T-helper 2 cell treated with Interferon-gamma antibody and Interleukin-4, amounts not matched to agents 100 ng/mL and 5 ng/mL, for 36 hours (primary cell): ENCODE data around the gene HOXC11. TPM values are rescaled to one million over a fixed set of nuclear protein-coding genes. Genes with fewer than 3 reads are reported as not detected.

ENCODE experiments used
- intact Hi-C: fragments of 100-400 bp; cut with micrococcal nuclease; formaldehyde crosslinking; loops from one replicate; pipeline ENCODE4 v1.15.1; 2023
- total RNA-seq: library from RNA; stranded (reverse); gene quantifications from 2 replicates; pipeline ENCODE4 v1.2.3, GENCODE V29; 2022

The HOXC11 gene
- total RNA-seq, 1 donor from 2014 or later, result not detected

GRCh38 chr12:53941750-53942149, 31.2 kb upstream of the HOXC11 start:
- intact Hi-C loops, result no loop called here

- intact Hi-C loops, result no loop called here
These were observed 30.4 kb upstream of the HOXC11 start for GRCh38 chr12:53942467-53942997.

GRCh38 chr12:53944209-53944608, 28.7 kb upstream of the HOXC11 start:
- intact Hi-C loops, result no loop called here

- intact Hi-C loops, result no loop called here
These were observed 27.7 kb upstream of the HOXC11 start for GRCh38 chr12:53944907-53945847.

GRCh38 chr12:53947743-53948142, 25.2 kb upstream of the HOXC11 start:
- intact Hi-C loops, result no loop called here

- intact Hi-C loops, result no loop called here
These were observed 24.0 kb upstream of the HOXC11 start for GRCh38 chr12:53948650-53949593.

- intact Hi-C loops, result loop anchor here (5.0 kb wide), 1 partner anchor 47 kb away; no protein-coding TSS in a partner anchor
These were observed 23.1 kb upstream of the HOXC11 start for GRCh38 chr12:53949631-53950436.

- intact Hi-C loops, result loop anchor here (5.0 kb wide), 1 partner anchor 47 kb away; no protein-coding TSS in a partner anchor
These were observed 22.5 kb upstream of the HOXC11 start for GRCh38 chr12:53950437-53950773.

GRCh38 chr12:53950789-53951576, 21.9 kb upstream of the HOXC11 start:
- intact Hi-C loops, result loop anchor here (5.0 kb wide), 1 partner anchor 46 kb away; no protein-coding TSS in a partner anchor

- intact Hi-C loops, result loop anchor here (2.0 to 5.0 kb wide), 2 partner anchors 23 to 46 kb away; partner anchors contain the start of gene HOTAIR
These were observed 21.2 kb upstream of the HOXC11 start for GRCh38 chr12:53951577-53952334.

- intact Hi-C loops, result loop anchor here (2.0 to 5.0 kb wide), 2 partner anchors 22 to 45 kb away; partner anchors contain the start of gene HOTAIR
These were observed 20.6 kb upstream of the HOXC11 start for GRCh38 chr12:53952335-53952694.

GRCh38 chr12:53952871-53953734, 19.8 kb upstream of the HOXC11 start:
- intact Hi-C loops, result loop anchor here (2.0 to 5.0 kb wide), 2 partner anchors 22 to 44 kb away; partner anchors contain the start of gene HOTAIR

GRCh38 chr12:53953831-53954693, 18.9 kb upstream of the HOXC11 start:
- intact Hi-C loops, result loop anchor here (2.0 to 5.0 kb wide), 2 partner anchors 21 to 43 kb away; partner anchors contain the start of gene HOTAIR

- intact Hi-C loops, result loop anchor here (5.0 kb wide), 1 partner anchor 43 kb away; no protein-coding TSS in a partner anchor
These were observed 18.3 kb upstream of the HOXC11 start, which contains the start of gene HOXC12 for GRCh38 chr12:53954694-53955035. TSS of gene HOXC12 (plus strand) at chr12:53954903. CDS start at chr12:53954930, 27 bp downstream.

- intact Hi-C loops, result no loop called here
These were observed 17.7 kb upstream of the HOXC11 start for GRCh38 chr12:53955036-53955775.

GRCh38 chr12:53955776-53956250, 17.1 kb upstream of the HOXC11 start:
- intact Hi-C loops, result no loop called here
